Measurements from ENCODE around the gene CCS. TPM values are rescaled to one million over a fixed set of nuclear protein-coding genes. Genes with fewer than 3 reads are reported as not detected.

CCS gene
- total and polyA plus RNA-seq, 8 donors: 19.3 to 131 (median 59.1) TPM

DNA sequence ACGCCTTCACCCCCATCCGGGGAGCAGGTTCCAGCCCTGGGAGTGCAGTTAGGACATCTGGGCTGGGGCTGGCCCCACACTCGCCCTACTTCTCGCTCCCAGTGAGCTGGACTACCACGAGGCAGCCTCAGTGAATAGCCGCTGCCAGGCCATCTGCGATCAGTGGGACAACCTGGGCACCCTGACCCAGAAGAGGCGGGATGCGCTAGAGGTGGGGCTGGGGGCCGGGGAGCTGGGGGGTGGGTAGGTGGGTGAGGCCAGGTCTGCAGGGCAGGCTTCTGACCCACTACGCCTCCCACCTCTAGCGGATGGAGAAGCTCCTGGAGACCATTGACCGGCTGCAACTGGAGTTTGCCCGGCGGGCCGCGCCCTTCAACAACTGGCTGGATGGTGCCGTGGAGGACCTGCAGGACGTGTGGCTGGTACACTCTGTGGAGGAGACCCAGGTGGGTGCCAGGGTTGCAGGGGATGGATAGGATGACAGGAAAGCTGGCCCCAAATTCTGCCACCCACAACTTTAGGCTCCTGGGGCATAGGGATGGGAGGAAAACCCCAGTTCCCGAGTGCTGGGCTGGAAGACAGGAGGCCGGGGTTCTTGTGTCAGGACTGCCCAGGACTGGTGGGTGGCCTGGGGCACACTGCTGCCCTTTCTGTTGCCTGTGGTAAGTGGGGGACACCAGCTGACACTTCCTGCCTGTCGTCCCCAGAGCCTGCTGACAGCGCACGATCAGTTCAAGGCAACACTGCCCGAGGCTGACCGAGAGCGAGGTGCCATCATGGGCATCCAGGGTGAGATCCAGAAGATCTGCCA, 32.9 kb upstream of the CCS start:
- Histone ChIP-seq H3K36me3 (peaks cover 0 to 27% (median 14%) of the 10 kb centered on the region in 4 donors), H3K4me3 (no peak overlapping the region), H3K27me3 (peaks cover 0 to 22% (median 18%) of the 10 kb centered on the region in 3 donors), H3K4me1 (peaks cover 9 to 12% (median 11%) of the 10 kb centered on the region in 4 donors), H3K9me3 (no peaks in the 10 kb centered on the region), H3K27ac (no peak overlapping the region)
- no peak for TF ChIP-seq EP300 (IDR thresholded peaks at IDR 0.05)
- TF ChIP-seq POLR2A (IDR thresholded peaks at IDR 0.05): no peak
- TF ChIP-seq POLR2AphosphoS5 (IDR thresholded peaks at IDR 0.05): no peak
- TF ChIP-seq, protein P1, sequence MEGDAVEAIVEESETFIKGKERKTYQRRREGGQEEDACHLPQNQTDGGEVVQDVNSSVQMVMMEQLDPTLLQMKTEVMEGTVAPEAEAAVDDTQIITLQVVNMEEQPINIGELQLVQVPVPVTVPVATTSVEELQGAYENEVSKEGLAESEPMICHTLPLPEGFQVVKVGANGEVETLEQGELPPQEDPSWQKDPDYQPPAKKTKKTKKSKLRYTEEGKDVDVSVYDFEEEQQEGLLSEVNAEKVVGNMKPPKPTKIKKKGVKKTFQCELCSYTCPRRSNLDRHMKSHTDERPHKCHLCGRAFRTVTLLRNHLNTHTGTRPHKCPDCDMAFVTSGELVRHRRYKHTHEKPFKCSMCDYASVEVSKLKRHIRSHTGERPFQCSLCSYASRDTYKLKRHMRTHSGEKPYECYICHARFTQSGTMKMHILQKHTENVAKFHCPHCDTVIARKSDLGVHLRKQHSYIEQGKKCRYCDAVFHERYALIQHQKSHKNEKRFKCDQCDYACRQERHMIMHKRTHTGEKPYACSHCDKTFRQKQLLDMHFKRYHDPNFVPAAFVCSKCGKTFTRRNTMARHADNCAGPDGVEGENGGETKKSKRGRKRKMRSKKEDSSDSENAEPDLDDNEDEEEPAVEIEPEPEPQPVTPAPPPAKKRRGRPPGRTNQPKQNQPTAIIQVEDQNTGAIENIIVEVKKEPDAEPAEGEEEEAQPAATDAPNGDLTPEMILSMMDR (IDR thresholded peaks at IDR 0.05): no peak
- intact Hi-C loops (cut with DNase I; ENCODE audit: low total_unique reads): no loop called here
- DNase-seq: peak in 1 of 2 donors; percentile 2
- WGBS, 5 donors: 61 to 74% (median 68%) methylated on average over 16 to 27 of the region's 27 CpGs

DNA sequence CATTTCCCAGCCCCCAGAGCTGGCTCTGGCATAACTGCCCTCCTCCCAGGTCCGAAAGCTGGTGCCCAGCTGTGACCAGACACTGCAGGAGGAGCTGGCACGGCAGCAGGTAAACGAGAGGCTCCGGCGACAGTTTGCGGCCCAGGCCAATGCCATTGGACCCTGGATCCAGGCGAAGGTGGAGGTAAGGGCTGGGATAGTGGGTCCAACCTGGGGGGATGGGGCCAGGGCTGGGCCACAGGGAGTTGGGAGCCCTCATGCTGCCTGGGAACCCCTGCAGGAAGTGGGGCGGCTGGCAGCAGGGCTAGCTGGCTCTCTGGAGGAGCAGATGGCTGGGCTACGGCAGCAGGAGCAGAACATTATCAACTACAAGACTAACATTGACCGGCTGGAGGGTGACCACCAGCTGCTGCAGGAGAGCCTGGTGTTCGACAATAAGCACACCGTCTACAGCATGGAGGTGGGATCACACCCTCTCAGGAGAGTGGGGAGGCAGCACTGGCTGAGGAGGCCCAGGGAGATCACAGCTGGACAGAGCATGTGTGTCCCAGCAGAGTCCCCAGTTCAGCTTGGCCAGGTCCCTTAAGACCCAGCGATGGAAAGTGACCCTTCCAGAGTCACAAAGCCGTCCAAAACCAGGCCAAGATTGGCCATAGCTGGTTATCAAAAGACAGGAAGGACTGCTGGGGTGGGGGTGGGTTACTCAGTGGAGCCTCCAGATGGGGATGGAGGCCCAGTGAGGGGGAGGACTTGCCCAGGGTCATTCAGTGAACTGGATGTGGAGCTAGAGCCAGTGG, 31.6 kb upstream of the CCS start:
- H3K4me3 ChIP-seq: no peak overlapping the region
- TF ChIP-seq EP300 (IDR thresholded peaks at IDR 0.05): no peak
- no peak for TF ChIP-seq POLR2A (IDR thresholded peaks at IDR 0.05)
- TF ChIP-seq, protein P1 (IDR thresholded peaks at IDR 0.05): no peak
- no peak for TF ChIP-seq POLR2AphosphoS5 (IDR thresholded peaks at IDR 0.05)
- no peak overlapping the region for H3K27ac ChIP-seq
- H3K27me3 ChIP-seq: peaks cover 0 to 22% (median 18%) of the 10 kb centered on the region in 3 donors
- peaks cover 9 to 12% (median 11%) of the 10 kb centered on the region in 4 donors for H3K4me1 ChIP-seq
- DNase-seq: peak in 1 of 2 donors; percentile 12
- 68 to 78% (median 77%) methylated on average over 13 to 14 of the region's 14 CpGs for WGBS, 5 donors
- H3K9me3 ChIP-seq: no peaks in the 10 kb centered on the region
- H3K36me3 ChIP-seq: peaks cover 0 to 40% (median 22%) of the 10 kb centered on the region in 4 donors
- intact Hi-C loops (cut with DNase I; ENCODE audit: low total_unique reads): no loop called here

DNA sequence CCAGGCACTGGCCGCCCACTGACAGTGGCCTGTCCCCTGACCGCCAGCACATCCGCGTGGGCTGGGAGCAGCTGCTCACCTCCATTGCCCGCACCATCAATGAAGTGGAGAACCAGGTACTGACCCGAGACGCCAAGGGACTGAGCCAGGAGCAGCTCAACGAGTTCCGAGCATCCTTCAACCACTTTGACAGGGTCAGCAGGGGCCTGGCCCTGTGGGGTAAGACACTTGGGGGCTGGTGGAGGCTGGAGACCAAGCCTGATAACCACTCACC, 31.1 kb upstream of the CCS start:
- H3K36me3 ChIP-seq: peaks cover 0 to 46% (median 22%) of the 10 kb centered on the region in 4 donors
- no peak overlapping the region for H3K4me3 ChIP-seq
- intact Hi-C loops (cut with DNase I; ENCODE audit: low total_unique reads): no loop called here
- 82 to 90% (median 87%) methylated on average over 8 to 9 of the region's 9 CpGs for WGBS, 5 donors
- no peak for DNase-seq
- no peaks in the 10 kb centered on the region for H3K9me3 ChIP-seq
- TF ChIP-seq POLR2A (IDR thresholded peaks at IDR 0.05): no peak
- TF ChIP-seq, protein P1 (IDR thresholded peaks at IDR 0.05): no peak
- TF ChIP-seq EP300 (IDR thresholded peaks at IDR 0.05): no peak
- H3K27ac ChIP-seq: no peak overlapping the region
- peaks cover 9 to 12% (median 11%) of the 10 kb centered on the region in 4 donors for H3K4me1 ChIP-seq
- peaks cover 0 to 22% (median 18%) of the 10 kb centered on the region in 3 donors for H3K27me3 ChIP-seq

DNA sequence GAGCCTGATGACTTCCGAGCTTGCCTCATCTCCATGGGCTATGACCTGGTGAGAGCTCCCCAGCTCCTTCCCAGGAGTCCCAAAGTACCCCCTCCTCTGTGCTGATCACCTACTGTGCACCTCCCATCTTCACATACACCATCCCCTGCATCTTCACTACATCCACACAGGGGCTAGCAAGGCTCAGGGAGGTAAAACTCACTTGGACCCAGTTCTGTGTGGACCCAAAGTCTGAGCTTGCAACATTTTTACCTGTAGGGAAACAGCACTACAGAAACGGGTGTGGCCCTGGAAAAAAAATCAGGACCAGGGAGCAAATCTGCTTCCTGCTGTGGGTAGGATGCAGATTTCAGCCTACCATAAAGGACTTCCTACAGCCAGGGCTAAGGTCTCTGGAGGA, 30.7 kb upstream of the CCS start:
- intact Hi-C loops (cut with DNase I; ENCODE audit: low total_unique reads): no loop called here
- TF ChIP-seq, protein P1 (IDR thresholded peaks at IDR 0.05): no peak
- TF ChIP-seq POLR2A (IDR thresholded peaks at IDR 0.05) (no peak), POLR2AphosphoS5 (IDR thresholded peaks at IDR 0.05) (no peak), EP300 (IDR thresholded peaks at IDR 0.05) (no peak)
- no peak overlapping the region for H3K27ac ChIP-seq
- no peak for DNase-seq
- peaks cover 0 to 47% (median 22%) of the 10 kb centered on the region in 4 donors for H3K36me3 ChIP-seq
- H3K9me3 ChIP-seq: no peaks in the 10 kb centered on the region
- peaks cover 0 to 19% (median 15%) of the 10 kb centered on the region in 3 donors for H3K27me3 ChIP-seq
- H3K4me3 ChIP-seq: no peak overlapping the region
- peaks cover 9 to 14% (median 14%) of the 10 kb centered on the region in 4 donors for H3K4me1 ChIP-seq
- 56 to 85% (median 70%) methylated on average over 2 of the region's 2 CpGs for WGBS, 5 donors
